Activated naive CD4-positive, alpha-beta T cell (primary cell): ENCODE measurements around the gene EMILIN2.
"Not testable (repeated sequence)": the region's sequence is repeated elsewhere in the genome, so short reads cannot be mapped to it uniquely, and the experiment has no call there.

Experiments used
- DNase-seq, 4 experiments: peaks; one replicate each; lab custom pipeline; 2025; lab: John Stamatoyannopoulos, UW

EMILIN2 gene

GRCh38 chr18:2915486-2915885 is 68.7 kb downstream of the EMILIN2 start:
- DNase-seq: not testable (repeated sequence)

- DNase-seq: no peak
Measured at GRCh38 chr18:2916184-2916583, 69.4 kb downstream of the EMILIN2 start.

GRCh38 chr18:2917259-2918047 is 70.6 kb downstream of the EMILIN2 start:
- no peak for DNase-seq

- no peak for DNase-seq
Measured at GRCh38 chr18:2918761-2919550, 72.2 kb downstream of the EMILIN2 start.

- DNase-seq: no peak
Measured at GRCh38 chr18:2919600-2919999, 72.8 kb downstream of the EMILIN2 start.

- DNase-seq: no peak
Measured at GRCh38 chr18:2920027-2920426, 73.2 kb downstream of the EMILIN2 start.

- DNase-seq: no peak
Measured at GRCh38 chr18:2920546-2921343, 73.9 kb downstream of the EMILIN2 start.

- DNase-seq: no peak
Measured at GRCh38 chr18:2921778-2922177, 75.0 kb downstream of the EMILIN2 start.

GRCh38 chr18:2923464-2923863 is 76.7 kb downstream of the EMILIN2 start:
- DNase-seq: no peak

GRCh38 chr18:2924920-2925319 is 78.1 kb downstream of the EMILIN2 start:
- no peak for DNase-seq

GRCh38 chr18:2926528-2926927 is 79.7 kb downstream of the EMILIN2 start:
- DNase-seq: no peak

GRCh38 chr18:2927745-2928144 is 80.9 kb downstream of the EMILIN2 start:
- DNase-seq: no peak

GRCh38 chr18:2932247-2933181 is 85.7 kb downstream of the EMILIN2 start:
- DNase-seq: no peak

GRCh38 chr18:2933995-2934394 is 87.2 kb downstream of the EMILIN2 start:
- no peak for DNase-seq

GRCh38 chr18:2935438-2936192 is 88.8 kb downstream of the EMILIN2 start:
- DNase-seq: no peak

- DNase-seq: no peak
Measured at GRCh38 chr18:2939317-2939716, 92.5 kb downstream of the EMILIN2 start.

- DNase-seq: no peak
Measured at GRCh38 chr18:2948038-2948437, 101.2 kb downstream of the EMILIN2 start.

GRCh38 chr18:2952605-2953004 is 105.8 kb downstream of the EMILIN2 start:
- DNase-seq: no peak

GRCh38 chr18:2953935-2954653 is 107.3 kb downstream of the EMILIN2 start:
- no peak for DNase-seq
